GM11168 (cell line): ENCODE measurements around the gene TOR1AIP2.
"Not testable (repeated sequence)": the region's sequence is repeated elsewhere in the genome, so short reads cannot be mapped to it uniquely, and the experiment has no call there.

Experiments
- in situ Hi-C: fragments of 300-500 bp; cut with MboI; formaldehyde crosslinking; loops from one replicate; pipeline ENCODE4 v1.12.0; 2022; ENCODE audit warnings: low sequenced_read_pairs; ENCODE audit not compliant: unreplicated experiment

Gene TOR1AIP2

DNA sequence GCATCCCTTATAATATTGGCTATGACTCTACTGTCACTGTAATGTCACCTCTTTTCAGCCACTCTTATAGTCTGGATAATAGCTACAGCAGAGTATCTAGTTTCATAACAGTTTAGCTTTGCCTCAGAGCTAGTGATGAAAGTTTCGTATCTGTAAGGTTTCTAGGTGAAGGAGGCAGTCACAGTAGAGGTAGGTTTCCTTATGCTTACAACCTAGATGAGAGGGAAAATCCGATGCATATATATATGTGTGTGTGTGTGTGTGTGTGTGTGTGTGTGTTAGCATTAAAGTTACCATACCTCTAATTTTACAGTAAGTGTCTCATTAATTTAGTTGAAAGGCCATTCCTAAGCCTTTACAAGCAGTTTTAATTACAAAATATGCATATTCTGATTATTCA is 2.2 kb upstream of the TOR1AIP2 start:
- in situ Hi-C loops, result loop anchor here (5.0 kb wide), 1 partner anchor 138 kb away; no protein-coding TSS in a partner anchor

DNA sequence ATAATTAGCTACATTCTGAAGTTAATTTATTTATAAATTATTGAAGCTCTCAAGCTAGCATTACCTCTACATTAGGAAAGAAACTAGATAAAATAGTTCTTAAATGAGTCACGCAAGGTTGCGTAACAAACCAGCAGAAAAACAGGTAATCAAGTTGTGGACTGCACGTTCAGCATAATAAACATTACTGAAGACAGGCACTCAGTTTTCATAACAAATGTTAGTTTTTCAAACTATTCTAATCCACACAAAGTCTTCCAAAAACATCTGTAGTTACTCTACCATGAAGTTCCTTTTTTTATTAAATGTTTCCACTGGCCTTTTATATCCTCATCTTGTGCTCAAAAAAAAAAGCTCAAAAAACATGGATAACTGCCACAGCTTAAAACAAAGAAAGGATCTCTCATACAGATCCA is 1.3 kb downstream of the TOR1AIP2 start:
- in situ Hi-C loops, result no loop called here

DNA sequence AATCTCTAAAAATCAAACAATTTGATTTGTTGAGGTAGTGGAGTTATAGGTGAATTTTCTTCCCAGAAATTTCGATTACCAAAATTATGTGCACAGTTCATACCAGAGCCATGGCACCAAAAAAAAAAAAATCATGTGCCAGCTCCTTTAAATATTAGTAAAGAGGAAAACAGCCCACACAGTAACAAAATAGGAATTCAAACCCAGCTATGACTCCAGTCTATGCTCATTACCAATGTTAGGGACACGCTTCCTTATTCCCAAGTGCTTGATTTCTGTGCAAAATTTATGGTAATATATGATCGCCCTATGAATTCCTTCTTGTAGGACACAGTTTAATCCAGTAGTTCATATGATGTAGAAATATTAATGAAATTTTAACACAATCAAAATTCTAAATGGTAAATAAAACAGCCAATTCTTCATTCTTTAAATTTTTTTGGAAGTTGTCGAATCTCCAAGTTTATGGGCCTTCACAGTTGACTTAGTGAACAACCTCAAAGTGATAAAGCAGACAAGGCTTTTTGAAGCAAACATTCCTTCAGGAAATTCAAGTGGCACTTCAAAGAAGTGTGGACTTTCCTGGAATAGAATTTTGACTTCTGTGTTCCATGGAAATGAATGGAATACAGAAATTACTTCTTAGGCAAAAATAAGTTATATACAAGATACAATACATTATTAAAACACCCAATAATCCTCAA is 1.9 kb downstream of the TOR1AIP2 start:
- in situ Hi-C loops, result no loop called here

DNA sequence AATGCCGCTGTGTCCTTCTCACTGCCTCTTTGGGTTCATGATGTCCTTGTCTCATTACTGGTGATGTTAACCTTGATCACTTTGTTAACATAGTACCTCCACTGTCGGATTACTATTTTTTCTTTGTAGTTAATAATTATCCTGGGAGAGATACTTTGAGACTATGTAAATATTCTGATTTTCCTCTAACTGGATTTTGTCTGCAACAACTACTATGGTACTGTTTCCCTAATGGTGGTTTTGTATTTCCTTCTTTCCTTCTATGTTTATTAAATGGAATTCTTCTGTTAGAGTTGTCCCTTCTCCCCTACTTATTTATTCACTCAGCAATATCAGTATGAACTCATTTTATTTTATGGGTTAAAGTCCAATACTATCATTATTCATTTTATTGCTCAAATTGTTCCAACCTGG is 4.2 kb downstream of the TOR1AIP2 start:
- in situ Hi-C loops, result loop anchor here (25.0 kb wide), 1 partner anchor 289 kb away; the partner anchor contains the start of gene QSOX1

DNA sequence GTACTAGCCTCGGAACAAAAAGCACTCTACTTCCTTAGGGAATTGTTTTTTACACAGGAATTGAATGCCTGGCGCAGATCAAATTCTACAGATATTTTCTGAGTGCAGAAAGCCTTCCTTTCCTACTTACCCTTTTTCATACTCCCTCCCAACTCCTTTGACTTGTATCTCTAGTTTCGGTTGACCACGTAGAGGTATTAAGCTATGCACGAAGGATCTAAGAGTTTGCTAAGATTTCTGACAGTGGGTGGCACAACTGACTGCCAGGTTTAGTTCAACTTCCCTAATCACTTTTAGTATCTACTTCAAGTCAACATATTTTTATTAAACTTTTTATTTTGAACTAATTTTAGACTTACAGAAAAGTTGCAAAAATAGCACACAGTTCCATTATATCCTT is 5.0 kb downstream of the TOR1AIP2 start:
- in situ Hi-C loops, result loop anchor here (25.0 kb wide), 1 partner anchor 290 kb away; the partner anchor contains the start of gene QSOX1

DNA sequence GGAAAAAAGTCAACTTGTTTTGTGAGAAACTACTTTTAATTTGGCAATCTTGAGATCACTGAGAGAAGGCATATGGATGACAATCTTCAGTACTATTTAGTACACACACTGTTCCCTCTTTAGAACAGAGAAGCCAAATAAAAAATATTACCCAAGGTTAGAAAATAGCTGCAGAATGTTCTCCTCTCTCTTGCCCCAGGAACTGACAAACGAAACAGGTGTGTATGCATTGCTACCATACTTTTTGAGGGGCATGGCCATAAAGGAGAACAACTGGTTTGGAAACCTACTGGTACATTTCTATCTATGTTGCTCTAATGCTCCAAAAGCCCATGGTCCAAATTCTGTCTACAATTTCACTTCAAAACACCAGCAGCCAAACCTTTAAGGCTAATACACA is 5.7 kb downstream of the TOR1AIP2 start:
- in situ Hi-C loops, result loop anchor here (25.0 kb wide), 1 partner anchor 290 kb away; the partner anchor contains the start of gene QSOX1

DNA sequence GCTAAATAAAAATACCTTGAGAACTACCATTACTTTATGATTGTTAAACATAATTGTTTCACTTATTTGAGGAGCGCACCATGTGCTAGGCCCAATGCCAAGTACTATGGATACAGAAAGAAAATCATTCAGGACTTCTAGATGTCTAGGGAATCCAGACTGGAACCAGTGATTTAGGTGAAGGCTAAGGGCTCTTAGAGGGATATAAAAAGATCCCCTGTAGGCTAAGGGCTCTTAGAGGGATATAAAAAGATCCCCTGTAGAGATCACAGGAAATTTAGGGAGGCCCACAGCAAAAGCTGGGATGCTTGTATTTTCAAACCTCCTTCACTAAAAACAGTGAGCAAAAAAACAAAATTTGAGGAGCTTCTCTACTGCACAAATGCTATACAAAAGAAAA is 6.7 kb downstream of the TOR1AIP2 start:
- in situ Hi-C loops, result loop anchor here (25.0 kb wide), 1 partner anchor 291 kb away; the partner anchor contains the start of gene QSOX1

DNA sequence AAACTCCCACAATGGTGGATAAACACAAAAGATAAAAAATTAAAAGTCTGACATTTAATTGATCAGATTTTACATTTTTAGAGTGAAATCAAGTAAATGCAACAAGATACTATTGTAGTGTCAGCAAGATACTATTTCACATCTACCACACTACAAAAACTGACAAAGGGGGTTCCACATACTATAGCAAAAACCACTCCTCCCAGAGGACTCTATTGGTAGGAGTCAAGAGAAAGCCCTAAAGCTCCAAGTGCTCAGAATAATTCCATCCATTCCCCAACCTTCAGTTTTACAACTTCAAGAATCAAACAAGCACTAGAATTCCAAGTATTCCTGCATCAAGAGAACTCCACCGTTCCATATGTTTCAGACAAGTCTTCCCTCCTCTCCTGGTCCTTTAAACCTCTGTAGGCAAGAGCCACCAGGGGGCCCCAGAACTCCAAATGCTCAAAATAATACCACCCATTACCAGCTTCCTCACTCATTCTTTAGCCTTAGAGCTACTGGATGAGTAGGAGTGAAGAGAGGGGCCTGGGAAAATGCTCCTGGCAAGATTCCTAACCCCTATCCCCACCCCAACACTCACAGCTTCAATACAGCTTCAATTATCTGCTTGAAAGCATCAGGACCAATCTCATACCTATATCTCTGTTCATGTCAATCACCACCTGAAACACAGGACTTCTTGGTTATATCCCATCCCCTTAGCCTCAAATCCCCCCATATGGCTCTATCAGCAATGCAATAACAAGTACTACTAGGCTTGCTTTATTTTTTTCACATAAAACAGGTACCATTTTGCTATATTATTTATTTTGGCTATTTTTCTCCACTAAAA is 9.9 kb downstream of the TOR1AIP2 start:
- in situ Hi-C loops, result loop anchor here (25.0 kb wide), 1 partner anchor 295 kb away; the partner anchor contains the start of gene QSOX1

DNA sequence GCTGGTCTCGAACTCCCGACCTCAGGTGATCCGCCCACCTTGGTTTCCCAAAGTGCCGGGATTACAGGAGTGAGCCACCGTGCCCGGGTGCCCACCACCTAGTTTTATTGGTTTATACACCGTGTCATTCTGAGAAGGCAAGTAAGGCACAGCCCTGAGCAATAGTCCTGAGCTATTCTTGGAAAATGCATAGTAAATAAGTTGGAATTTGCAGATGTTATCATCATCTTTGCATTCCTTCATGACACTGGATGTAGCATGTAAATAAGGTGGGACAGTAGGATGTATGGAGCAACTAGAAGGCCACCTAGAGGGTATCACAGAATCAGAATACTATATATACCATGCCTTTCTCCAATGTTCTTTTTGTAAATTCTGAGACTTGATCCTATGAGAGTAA is 11.0 kb downstream of the TOR1AIP2 start:
- in situ Hi-C loops, result loop anchor here (25.0 kb wide), 1 partner anchor 296 kb away; the partner anchor contains the start of gene QSOX1

DNA sequence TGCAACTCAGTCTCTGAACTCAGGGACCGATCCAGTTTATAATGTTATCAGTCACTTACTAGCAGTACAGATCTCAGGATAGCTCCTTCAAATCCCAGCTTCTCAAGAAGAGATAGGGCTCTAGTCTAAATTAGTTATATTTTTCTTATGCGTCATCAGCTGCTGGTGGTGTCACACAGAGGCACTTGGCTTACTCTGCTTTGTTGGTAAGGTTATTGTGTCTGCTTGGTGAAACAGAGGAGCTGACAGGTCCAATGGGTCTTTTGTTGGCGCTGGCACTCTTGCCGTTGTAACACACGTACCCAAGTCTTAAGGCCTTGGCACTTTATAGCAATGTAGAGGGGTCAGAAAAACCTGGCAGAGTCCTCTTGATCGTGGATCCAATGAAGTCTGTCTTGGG is 12.2 kb downstream of the TOR1AIP2 start:
- in situ Hi-C loops, result loop anchor here (25.0 kb wide), 1 partner anchor 297 kb away; the partner anchor contains the start of gene QSOX1

DNA sequence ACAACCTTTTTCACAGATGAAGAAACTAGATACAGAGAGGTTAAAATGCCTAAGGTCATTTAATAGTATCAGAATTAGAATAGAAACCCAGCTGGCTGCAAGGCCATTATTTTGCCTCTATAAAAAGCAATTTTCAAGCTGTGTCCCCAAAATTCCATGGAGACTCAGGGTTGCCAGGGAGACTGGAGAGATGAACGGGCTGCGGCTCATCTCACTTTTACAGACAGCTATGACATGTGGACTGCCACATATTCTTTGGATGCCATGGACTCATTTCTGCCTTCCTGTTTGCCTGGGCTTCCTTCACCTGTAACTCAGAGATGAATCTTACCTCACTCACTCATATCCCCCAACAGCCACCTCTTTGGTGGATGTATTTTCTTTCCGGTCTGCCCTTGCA is 17.0 kb downstream of the TOR1AIP2 start:
- in situ Hi-C loops, result loop anchor here (25.0 kb wide), 1 partner anchor 302 kb away; the partner anchor contains the start of gene QSOX1

DNA sequence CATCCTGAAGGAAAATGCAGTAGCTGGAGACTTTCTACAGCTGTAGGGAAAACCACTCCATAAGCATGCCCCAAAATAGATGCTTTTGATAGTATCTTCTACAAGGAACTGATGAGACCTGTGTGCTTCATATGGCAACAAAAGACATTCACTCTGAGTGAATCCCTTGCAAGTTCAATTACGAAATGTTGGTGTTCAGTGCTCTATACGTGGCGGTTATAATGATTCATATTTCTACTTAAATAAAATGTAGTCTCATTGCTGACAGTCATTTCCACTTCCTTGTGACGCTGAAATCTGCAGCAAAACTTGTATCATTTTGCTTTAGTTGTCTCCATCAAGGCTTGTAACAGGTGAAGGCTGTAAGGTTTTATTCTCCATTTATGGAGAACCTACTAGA is 20.6 kb downstream of the TOR1AIP2 start:
- in situ Hi-C loops, result loop anchor here (25.0 kb wide), 1 partner anchor 305 kb away; the partner anchor contains the start of gene QSOX1

DNA sequence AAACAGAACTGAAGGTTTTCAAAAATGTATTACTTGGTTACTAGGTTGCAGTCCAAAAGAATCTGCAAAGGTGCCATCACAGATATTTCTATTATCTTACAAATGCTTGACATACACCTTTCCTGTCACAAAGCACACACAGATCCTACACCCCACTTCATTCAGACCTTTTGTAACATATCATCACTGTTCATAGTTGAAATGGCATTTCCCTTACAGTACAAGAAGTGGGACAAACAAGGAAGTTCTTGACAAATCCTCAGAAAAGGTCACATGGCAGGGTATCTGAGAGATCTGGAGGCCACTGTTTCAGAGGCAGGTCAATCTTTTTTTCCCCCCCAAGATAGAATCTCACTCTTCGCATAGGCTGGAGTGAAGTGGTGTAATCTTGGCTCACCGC is 21.3 kb downstream of the TOR1AIP2 start:
- in situ Hi-C loops, result loop anchor here (25.0 kb wide), 1 partner anchor 306 kb away; the partner anchor contains the start of gene QSOX1

DNA sequence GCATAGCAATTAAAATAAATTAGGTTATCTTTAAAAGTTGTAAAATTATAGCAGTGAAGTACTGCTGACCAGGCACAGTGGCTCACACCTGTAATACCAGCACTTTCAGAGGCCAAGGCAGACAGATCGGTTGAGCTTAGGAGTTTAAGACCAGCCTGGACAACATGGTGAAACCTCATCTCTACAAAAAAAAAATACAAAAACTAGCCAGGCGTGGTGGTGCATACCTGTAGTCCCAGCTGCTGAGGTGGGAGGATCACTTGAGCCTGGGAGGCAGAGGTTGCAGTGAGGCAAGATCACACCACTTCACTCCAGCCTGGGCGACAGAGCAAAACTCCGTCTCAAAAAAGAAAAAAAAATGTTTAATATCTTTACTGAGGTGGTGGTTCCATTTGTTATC is 21.8 kb downstream of the TOR1AIP2 start:
- in situ Hi-C loops, result loop anchor here (25.0 kb wide), 1 partner anchor 306 kb away; the partner anchor contains the start of gene QSOX1

DNA sequence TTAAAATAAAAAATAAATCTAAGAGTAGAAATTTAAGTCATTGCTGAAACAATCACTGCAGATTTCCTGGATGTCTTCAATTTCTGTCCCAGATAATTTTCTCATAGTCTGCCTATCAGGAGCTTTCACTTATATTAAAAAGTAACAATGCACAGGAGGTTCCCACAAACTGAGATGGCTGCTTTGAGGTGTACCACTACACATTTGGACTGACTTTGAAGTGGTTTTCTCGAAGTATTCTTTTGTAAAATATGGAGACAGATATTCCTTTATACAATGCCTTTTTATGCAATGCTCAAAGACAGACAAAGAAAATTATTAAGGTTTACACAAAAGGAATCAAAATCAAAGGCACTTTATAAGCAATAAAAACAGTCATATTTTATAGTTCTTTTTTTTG is 24.5 kb downstream of the TOR1AIP2 start:
- in situ Hi-C loops, result loop anchor here (25.0 kb wide), 1 partner anchor 309 kb away; the partner anchor contains the start of gene QSOX1

DNA sequence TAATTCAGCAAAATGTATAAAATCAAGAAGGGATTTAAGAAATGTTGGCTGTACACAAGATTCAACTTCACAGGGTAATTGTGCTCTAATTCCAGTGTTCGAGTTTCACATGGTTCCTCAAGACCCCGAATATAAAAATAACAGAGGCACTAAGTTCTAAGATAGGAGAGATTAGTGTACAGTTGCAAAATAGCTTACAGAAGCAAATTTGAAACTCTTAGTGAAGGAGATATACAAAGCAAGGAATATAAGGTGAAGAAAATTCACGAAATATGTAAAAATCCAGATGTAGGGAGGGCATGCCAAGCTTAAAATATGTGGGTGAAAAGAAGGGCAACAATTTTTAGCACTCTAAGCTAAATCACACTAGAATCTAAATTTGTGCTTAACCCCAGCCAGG is 29.4 kb downstream of the TOR1AIP2 start:
- in situ Hi-C loops, result no loop called here

DNA sequence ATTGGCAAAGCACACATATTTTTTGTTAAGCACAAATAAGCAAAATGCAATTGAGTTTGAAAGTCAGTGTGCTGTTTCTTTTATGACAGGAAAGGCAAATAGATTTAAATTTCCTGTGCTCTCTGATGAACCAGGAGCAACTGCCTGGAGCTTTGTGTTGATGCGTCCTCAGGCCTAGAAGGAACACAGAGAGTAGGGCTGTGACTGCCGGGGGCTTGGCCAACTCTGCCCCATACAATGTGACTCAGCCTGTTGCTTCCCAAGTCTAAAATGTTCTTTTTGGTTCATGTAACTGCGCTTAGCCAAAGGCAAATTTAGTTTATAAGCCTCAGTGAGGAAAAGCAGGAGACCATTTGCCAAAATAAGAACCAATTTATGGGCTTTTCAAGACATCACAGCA is 37.5 kb downstream of the TOR1AIP2 start:
- in situ Hi-C loops, result no loop called here

DNA sequence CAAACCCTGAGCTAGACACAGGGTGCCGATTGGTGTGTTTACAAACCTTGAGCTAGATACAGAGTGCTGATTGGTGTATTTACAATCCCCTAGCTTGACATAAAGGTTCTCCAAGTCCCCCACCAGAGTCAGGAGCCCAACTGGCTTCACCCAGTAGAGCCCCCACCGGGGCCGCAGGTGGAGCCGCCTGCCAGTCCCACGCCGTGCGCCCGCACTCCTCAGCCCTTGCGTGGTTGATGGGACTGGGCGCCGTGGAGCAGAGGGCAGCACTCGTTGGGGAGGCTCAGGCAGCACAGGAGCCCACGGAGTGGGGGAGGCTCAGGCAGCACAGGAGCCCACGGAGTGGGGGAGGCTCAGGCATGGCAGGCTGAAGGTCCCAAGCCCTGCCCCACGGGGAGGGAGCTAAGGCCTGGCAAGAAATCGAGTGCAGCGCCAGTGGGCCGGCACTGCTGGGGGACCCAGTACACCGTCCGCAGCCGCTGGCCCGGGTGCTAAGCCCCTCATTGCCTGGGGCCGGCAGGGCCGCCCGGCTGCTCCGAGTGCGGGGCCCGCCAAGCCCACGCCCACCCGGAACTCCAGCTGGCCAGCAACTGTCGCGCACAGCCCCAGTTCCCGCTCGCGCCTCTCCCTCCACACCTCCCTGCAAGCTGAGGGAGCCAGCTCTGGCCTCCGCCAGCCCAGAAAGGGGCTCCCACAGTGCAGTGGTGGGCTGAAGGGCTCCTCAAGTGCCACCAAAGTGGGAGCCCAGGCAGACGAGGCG is 40.7 kb downstream of the TOR1AIP2 start:
- in situ Hi-C loops, result not testable (repeated sequence)

DNA sequence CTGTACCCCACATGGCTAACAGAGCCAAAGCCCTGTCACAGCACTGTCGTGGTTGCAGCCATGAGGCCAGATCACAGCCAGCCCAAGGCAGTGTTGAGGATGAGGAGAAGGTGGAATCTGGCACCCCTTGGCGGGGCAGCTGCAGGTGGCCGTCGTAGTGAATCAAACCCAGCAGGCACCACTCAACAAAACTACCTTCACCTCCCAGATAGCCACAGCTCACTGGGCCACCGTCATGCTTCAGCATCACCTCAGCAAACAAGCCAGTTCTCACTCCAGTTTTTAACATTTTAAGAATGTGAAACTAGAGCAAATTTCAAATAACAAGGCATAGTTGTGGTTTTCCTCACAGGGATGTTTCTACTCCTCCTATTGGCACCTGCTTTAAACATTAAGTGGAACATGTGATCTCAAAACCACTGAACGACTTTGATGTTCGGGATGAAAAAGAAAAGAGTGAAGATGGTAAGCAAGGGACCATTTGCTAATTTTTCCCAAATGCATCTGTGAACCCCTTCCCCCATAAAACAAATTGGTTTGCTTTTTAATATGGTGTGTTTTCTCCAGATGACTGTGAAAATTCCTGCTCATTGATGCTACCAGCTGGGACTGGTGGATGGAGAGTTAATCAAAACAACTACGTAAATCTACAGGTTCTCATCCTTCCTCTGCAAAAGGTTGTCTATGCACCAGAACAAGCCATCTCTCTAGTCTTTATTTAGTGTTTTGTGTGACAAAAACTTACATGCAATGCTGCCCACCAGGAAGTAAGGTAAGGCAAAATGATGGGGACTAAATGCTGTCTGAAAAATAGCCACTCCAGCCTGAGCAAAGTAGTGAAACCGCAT is 45.5 kb downstream of the TOR1AIP2 start:
- in situ Hi-C loops, result no loop called here
